Measurements from ENCODE around the gene VAPA.

Gene VAPA

DNA sequence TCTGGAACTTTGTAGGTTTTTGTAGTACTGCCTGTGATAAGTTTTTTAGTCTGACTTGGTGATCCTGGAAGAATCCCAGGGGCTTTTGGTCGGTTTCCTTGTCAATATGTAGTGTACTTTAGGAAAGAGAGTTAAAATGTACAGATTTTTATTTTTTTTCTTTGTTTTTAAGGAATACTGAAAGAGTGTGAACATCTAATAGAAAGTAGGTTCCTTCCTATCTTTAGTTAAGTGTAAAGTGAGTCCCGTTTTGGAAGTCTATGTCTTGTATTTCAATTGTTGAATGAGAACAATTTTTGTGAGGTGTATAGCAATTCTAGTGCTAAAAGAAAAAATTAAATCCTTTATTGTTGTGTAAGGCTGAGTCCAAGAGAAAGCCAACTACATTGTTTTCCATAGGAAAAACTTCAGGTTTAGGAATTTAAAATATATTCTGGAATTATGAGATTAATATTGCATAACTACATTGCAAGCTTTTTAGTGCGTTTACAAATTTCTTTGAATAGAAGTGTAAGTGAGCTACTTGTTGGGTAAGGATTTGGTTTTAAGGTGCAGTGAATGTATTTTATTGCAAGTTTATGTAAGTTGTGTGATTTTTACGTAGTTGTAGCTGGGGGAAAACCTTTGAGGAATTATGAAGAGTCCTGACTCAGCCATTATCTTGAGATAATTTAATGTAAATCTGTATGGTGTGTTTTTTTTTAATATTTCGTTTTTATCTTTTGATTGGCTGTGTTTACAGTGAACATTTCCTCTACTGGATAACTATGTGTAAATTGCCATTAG lies 1.7 kb downstream of the VAPA start:
- DNase-seq (ENCODE audit: low spot score), result no peak

- DNase-seq (ENCODE audit: low spot score), result no peak
These were observed 2.3 kb downstream of the VAPA start for GRCh38 chr18:9916077-9916639.

GRCh38 chr18:9916808-9917207 lies 3.0 kb downstream of the VAPA start:
- DNase-seq (ENCODE audit: low spot score), result no peak

- DNase-seq (ENCODE audit: low spot score), result no peak
These were observed 4.3 kb downstream of the VAPA start for GRCh38 chr18:9918016-9918680.

- DNase-seq (ENCODE audit: low spot score), result no peak
These were observed 5.9 kb downstream of the VAPA start for GRCh38 chr18:9919564-9920232.

DNA sequence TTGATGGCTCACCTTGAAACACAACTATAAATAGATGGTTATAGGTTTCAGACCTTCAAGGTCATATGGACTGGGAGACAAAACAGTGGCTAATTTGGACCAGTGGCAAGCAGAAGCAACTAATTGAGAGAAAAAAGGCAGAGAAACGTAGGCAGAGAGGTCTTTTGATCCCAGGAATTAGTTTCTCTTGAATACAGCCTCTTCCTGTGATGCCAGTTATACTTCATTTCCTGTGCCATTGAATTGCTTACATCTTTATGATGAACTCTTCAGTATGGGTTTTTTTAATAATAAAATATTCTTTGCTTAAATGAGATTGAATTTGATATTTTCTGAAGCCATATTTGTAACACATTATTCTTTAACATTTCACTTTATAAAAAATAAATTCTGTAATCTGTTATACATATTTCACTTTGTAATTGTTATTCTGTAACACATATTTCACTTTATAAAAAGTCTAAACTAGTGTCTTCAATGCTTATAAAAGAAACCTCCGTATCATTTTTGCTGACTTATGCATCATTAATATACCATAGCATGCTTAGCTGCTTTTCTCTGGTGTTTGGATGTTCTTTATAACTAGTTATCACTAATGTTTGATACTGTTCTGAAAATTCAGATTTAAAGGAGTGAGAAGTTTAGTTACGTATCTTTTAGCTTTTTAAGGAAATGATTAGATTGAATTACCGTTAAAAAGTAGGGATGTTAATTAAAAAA lies 8.9 kb downstream of the VAPA start:
- DNase-seq (ENCODE audit: low spot score), result no peak

DNA sequence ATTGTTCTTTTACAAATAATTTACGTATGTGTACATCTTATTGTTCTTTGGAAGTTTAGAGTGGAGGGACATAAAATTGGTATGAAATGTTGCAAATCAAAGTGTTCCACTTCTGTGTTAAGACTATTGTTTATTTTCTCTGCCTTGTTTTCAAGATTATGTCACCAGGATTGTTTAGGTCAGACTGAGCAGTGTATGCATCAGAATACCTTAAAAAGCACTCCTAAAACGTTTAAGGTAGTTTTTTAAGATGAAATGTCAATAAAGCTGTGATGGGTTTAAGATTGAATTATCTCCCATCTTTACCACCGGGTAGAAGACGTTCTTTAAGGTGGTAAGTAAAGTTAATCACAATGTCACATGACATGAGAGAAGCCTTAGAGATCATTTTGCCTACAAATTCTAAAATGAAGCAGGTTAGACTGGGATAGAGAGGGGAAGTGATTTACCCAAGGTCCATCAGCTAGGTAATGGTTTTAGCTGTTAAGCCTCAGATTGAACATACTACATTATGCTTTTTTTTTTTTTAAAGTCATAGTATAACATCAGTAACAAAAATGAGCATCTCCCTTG lies 10.6 kb downstream of the VAPA start:
- DNase-seq (ENCODE audit: low spot score), result no peak

- no peak for DNase-seq (ENCODE audit: low spot score)
These were observed 11.6 kb downstream of the VAPA start for GRCh38 chr18:9925369-9925768.

GRCh38 chr18:9925795-9926194 lies 12.0 kb downstream of the VAPA start:
- DNase-seq (ENCODE audit: low spot score), result no peak

DNA sequence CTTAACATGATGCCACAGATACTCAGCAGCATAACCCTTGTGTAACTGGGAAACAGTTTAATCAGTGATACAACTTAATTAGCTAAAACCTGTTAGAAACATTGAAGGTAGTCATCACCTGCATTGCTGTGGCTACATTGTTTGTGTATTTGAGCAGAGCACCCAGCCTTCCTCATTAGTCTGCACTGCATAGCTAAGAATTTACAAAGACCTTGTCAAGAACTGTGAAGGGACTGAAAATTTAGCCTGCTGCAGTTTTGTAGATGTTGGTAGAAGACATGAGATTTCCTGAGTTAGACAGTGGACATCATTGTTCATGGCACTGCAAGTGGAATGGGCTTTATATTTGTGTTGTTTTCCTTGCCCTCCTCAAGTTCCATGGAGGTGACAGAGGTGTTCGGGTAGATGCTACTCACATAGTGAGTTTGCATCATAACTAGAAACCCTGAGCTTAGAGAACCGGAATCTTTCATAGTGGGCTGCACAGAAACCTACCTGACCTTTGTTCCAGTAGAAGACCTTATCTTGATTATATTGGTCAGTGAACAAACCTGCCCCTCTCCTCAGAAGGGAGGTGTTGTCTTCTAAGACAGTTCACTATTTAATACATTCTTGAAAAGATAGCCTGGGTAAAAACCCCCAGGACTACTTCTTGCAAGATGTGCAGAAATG lies 12.5 kb downstream of the VAPA start:
- DNase-seq (ENCODE audit: low spot score), result no peak

GRCh38 chr18:9926977-9927376 lies 13.2 kb downstream of the VAPA start:
- DNase-seq (ENCODE audit: low spot score), result no peak

GRCh38 chr18:9927392-9928063 lies 13.7 kb downstream of the VAPA start:
- DNase-seq (ENCODE audit: low spot score), result no peak

DNA sequence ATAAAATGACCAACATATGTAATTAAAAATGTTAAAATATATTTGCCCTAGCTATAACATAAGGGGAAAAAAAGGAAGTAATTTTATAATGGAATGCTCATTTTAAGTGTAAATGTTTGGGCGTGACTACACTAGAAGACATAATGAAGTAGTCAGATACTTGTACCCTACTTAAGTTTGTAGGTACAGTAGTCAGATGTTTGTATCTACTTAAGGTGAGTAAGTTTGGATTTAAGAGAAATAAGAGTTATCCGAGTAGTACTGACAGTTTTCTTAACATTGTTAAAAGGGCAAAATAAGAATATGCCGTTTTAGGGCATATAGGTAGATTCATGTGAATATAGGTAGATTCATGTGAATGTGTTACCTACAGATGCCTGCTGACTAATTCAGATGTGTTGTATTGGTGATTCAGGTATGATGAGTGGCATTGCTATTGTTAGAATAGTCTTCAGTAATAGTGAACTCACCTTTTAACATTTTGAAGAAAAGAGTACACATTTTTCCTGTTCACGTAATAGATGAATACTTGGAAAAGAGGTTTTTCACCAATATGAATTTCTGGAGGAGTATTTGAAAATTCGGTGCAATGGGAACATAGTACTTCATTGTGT lies 14.9 kb downstream of the VAPA start:
- DNase-seq (ENCODE audit: low spot score), result no peak

GRCh38 chr18:9930299-9930884 lies 16.6 kb downstream of the VAPA start:
- no peak for DNase-seq (ENCODE audit: low spot score)

DNA sequence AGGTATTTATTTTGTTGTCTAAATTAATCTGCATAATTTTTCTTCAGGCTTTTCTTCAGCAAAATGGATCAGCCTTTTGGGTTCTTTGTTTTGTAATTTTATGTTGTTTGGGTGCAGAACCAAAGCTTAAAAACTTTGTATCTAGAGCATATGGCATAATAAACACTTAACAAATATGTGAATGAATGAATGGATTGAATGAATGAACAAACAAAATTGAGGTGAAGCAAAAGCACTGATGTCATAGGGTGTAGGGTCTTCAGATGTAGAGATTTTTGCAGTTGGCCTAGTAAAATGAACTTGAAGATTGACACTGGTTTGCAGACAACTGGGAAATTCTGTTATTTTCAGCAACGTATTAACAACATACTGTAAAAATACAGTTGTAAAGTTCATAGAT lies 17.3 kb downstream of the VAPA start:
- DNase-seq (ENCODE audit: low spot score), result no peak

GRCh38 chr18:9931678-9932077 lies 17.9 kb downstream of the VAPA start:
- DNase-seq (ENCODE audit: low spot score), result no peak

DNA sequence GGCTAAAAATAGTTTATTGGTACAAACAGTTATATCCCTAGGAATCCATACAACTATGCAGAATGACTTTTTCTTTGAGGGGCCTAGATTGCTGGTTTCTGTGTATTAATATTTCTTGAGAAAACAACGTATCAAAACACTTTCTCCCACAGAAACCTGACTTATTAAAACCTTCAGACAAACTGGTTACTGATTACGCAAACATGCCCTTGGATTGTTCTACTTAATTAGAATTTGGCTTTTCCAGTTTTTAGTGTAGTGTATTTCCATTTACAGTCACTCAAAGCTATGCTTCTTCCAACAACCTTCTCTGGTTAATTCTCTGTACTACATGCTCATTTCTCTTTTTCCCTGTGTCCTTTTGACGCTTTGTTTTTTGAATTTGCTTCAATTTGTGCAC lies 20.0 kb downstream of the VAPA start:
- no peak for DNase-seq (ENCODE audit: low spot score)

GRCh38 chr18:9934274-9934673 lies 20.5 kb downstream of the VAPA start:
- DNase-seq (ENCODE audit: low spot score), result no peak

GRCh38 chr18:9941103-9941502 lies 27.3 kb downstream of the VAPA start:
- DNase-seq (ENCODE audit: low spot score), result no peak

GRCh38 chr18:9941660-9942059 lies 27.8 kb downstream of the VAPA start:
- DNase-seq (ENCODE audit: low spot score), result no peak

All from HuH-7.5 (cell line).